GM19025 (cell line): ENCODE measurements around the gene LBX1.

ENCODE experiments used
- ATAC-seq: cut with Tn5 transposase; IDR thresholded peaks from one replicate; pipeline ENCODE4 v1.9.1; 2021; ENCODE audit warnings: mild to moderate bottlenecking, low read depth, moderate library complexity; ENCODE audit not compliant: unreplicated experiment

The LBX1 gene

GRCh38 chr10:101229266-101230182 is at the start of gene LBX1:
LBX1 (minus strand) TSS chr10:101229463; CDS start chr10:101228815, 648 bp downstream.
- no peak for ATAC-seq

GRCh38 chr10:101273741-101274140 is 44.5 kb upstream of the LBX1 start:
- no peak for ATAC-seq

- no peak for ATAC-seq
These were observed 44.1 kb upstream of the LBX1 start for GRCh38 chr10:101273330-101273729.

GRCh38 chr10:101272229-101272868 is 43.1 kb upstream of the LBX1 start:
- no peak for ATAC-seq

GRCh38 chr10:101270763-101271162 is 41.5 kb upstream of the LBX1 start:
- ATAC-seq: no peak

GRCh38 chr10:101267776-101268175 is 38.5 kb upstream of the LBX1 start:
- no peak for ATAC-seq

GRCh38 chr10:101267290-101267680 is 38.0 kb upstream of the LBX1 start:
- ATAC-seq: no peak

GRCh38 chr10:101266381-101267289 is 37.4 kb upstream of the LBX1 start:
- ATAC-seq: no peak

GRCh38 chr10:101263150-101263752 is 34.0 kb upstream of the LBX1 start:
- no peak for ATAC-seq

- no peak for ATAC-seq
These were observed 32.9 kb upstream of the LBX1 start for GRCh38 chr10:101262147-101262546.

GRCh38 chr10:101261702-101262101 is 32.4 kb upstream of the LBX1 start:
- ATAC-seq: no peak

- no peak for ATAC-seq
These were observed 31.7 kb upstream of the LBX1 start for GRCh38 chr10:101260764-101261481.

- no peak for ATAC-seq
These were observed 29.1 kb upstream of the LBX1 start for GRCh38 chr10:101258179-101258885.

GRCh38 chr10:101257491-101257890 is 28.2 kb upstream of the LBX1 start:
- ATAC-seq: no peak

- ATAC-seq: no peak
These were observed 27.8 kb upstream of the LBX1 start for GRCh38 chr10:101257084-101257483.

GRCh38 chr10:101256387-101256786 is 27.1 kb upstream of the LBX1 start:
- no peak for ATAC-seq

GRCh38 chr10:101250136-101250535 is 20.9 kb upstream of the LBX1 start:
- ATAC-seq: no peak

- no peak for ATAC-seq
These were observed 19.9 kb upstream of the LBX1 start for GRCh38 chr10:101249171-101249581.

- no peak for ATAC-seq
These were observed 17.4 kb upstream of the LBX1 start for GRCh38 chr10:101246639-101247038.
